CD4-positive, alpha-beta T cell treated with Interleukin-2 at 100 ng/mL for 4 hours (primary cell): ENCODE data around the gene FOXS1.

Experiments used
- DNase-seq: peaks from one replicate; pipeline ENCODE4 v3.0.0-alpha.2; 2020; ENCODE audit warnings: low spot score

FOXS1 gene

GRCh38 chr20:31845300-31845863, at the start of gene FOXS1:
FOXS1 (minus strand) TSS chr20:31845604; CDS start chr20:31845542, 62 bp downstream.
- DNase-seq: no peak

GRCh38 chr20:31890646-31891045, 45.2 kb upstream of the FOXS1 start:
- DNase-seq: no peak

- no peak for DNase-seq
Observed at GRCh38 chr20:31883829-31884228, 38.4 kb upstream of the FOXS1 start.

GRCh38 chr20:31881945-31882344, 36.5 kb upstream of the FOXS1 start:
- no peak for DNase-seq

- peak; percentile 85 for DNase-seq
Observed at GRCh38 chr20:31879143-31879987, 34.0 kb upstream of the FOXS1 start.

- DNase-seq: no peak
Observed at GRCh38 chr20:31877684-31878083, 32.3 kb upstream of the FOXS1 start.

- DNase-seq: no peak
Observed at GRCh38 chr20:31875671-31876070, 30.3 kb upstream of the FOXS1 start.

- DNase-seq: no peak
Observed at GRCh38 chr20:31872406-31872805, 27.0 kb upstream of the FOXS1 start.

GRCh38 chr20:31871618-31871954, 26.2 kb upstream of the FOXS1 start:
- DNase-seq: no peak

- DNase-seq: no peak
Observed at GRCh38 chr20:31870726-31871617, 25.6 kb upstream of the FOXS1 start.

GRCh38 chr20:31869942-31870725, 24.7 kb upstream of the FOXS1 start, which contains the start of the genes DUSP15 and TTLL9:
DUSP15 (minus strand) TSS chr20:31870527; CDS start chr20:31870337, 190 bp downstream.
TTLL9 (plus strand) TSS chr20:31870634; CDS start chr20:31871127, 493 bp downstream.
- DNase-seq: no peak

GRCh38 chr20:31869673-31869941, 24.2 kb upstream of the FOXS1 start:
- no peak for DNase-seq

- DNase-seq: no peak
Observed at GRCh38 chr20:31868853-31869672, 23.7 kb upstream of the FOXS1 start.

GRCh38 chr20:31866221-31866620, 20.8 kb upstream of the FOXS1 start:
- no peak for DNase-seq

- no peak for DNase-seq
Observed at GRCh38 chr20:31864521-31865400, 19.4 kb upstream of the FOXS1 start.

GRCh38 chr20:31863296-31864085, 18.1 kb upstream of the FOXS1 start:
- no peak for DNase-seq

- no peak for DNase-seq
Observed at GRCh38 chr20:31862506-31862905, 17.1 kb upstream of the FOXS1 start.

- DNase-seq: no peak
Observed at GRCh38 chr20:31862157-31862470, 16.7 kb upstream of the FOXS1 start.

GRCh38 chr20:31861385-31862156, 16.2 kb upstream of the FOXS1 start:
- DNase-seq: peak; percentile 66
